Neural progenitor cell (in vitro differentiated cells): ENCODE measurements around the gene ANO8. TPM values are rescaled to one million over a fixed set of nuclear protein-coding genes. Genes with fewer than 3 reads are reported as not detected.

Source experiments
- DNase-seq: peaks from one replicate; pipeline ENCODE4 v3.0.0-alpha.2; 2016; ENCODE audit warnings: low spot score
- H2AFZ ChIP-seq: fragments of 200-600 bp; sonication (generic); replicated peaks from 2 replicates; pipeline ENCODE4 v1.6.1; 2016; ENCODE audit warnings: antibody characterized with exemption
- H3F3A ChIP-seq: fragments of 200-600 bp; sonication (generic); 2 replicates; pipeline ENCODE4 v1.6.1; 2016; ENCODE audit warnings: antibody characterized with exemption, low read depth
- H3K27ac ChIP-seq: fragments of 200-600 bp; sonication (generic); 2 replicates; pipeline ENCODE4 v1.5.1; 2016; ENCODE audit warnings: mild to moderate bottlenecking
- H3K27me3 ChIP-seq: fragments of 200-600 bp; sonication (generic); 2 replicates; pipeline ENCODE4 v1.6.1; 2016; ENCODE audit warnings: mild to moderate bottlenecking, moderate library complexity
- H3K36me3 ChIP-seq: fragments of 200-600 bp; sonication (generic); 2 replicates; pipeline ENCODE4 v1.5.1; 2016
- H3K4me1 ChIP-seq: fragments of 200-600 bp; sonication (generic); 2 replicates; pipeline ENCODE4 v1.6.1; 2016; ENCODE audit warnings: mixed run types
- H3K4me2 ChIP-seq: fragments of 200-600 bp; sonication (generic); 2 replicates; pipeline ENCODE4 v1.6.1; 2016
- H3K4me3 ChIP-seq: fragments of 200-600 bp; sonication (generic); 2 replicates; pipeline ENCODE4 v1.5.1; 2016
- H3K79me2 ChIP-seq: fragments of 200-600 bp; sonication (generic); 2 replicates; pipeline ENCODE4 v1.6.1; 2016; ENCODE audit warnings: low read depth
- H3K9ac ChIP-seq: fragments of 200-600 bp; sonication (generic); 2 replicates; pipeline ENCODE4 v1.6.1; 2016
- H3K9me3 ChIP-seq: fragments of 200-600 bp; sonication (generic); 2 replicates; pipeline ENCODE4 v1.5.1; 2016; ENCODE audit warnings: low read depth
- H4K20me1 ChIP-seq: fragments of 200-600 bp; sonication (generic); 2 replicates; pipeline ENCODE4 v1.6.1; 2016; ENCODE audit warnings: low read depth
- H3K27ac Mint-ChIP-seq: 3 replicates; pipeline ENCODE4 v1.8.0; 2021; ENCODE audit warnings: mixed read lengths
- H3K27me3 Mint-ChIP-seq: 2 replicates; pipeline ENCODE4 v1.8.0; 2022; ENCODE audit warnings: low read depth, mild to moderate bottlenecking, inconsistent platforms, moderate library complexity, mixed read lengths; ENCODE audit not compliant: insufficient read depth
- H3K36me3 Mint-ChIP-seq: 3 replicates; pipeline ENCODE4 v1.8.0; 2021; ENCODE audit warnings: mixed read lengths
- H3K4me1 Mint-ChIP-seq: 3 replicates; pipeline ENCODE4 v1.8.0; 2021; ENCODE audit warnings: mixed read lengths
- H3K4me3 Mint-ChIP-seq: 3 replicates; pipeline ENCODE4 v1.8.0; 2021; ENCODE audit warnings: mild to moderate bottlenecking, moderate library complexity, mixed read lengths
- H3K9me3 Mint-ChIP-seq: 3 replicates; pipeline ENCODE4 v1.8.0; 2020; ENCODE audit warnings: mixed read lengths
- EZH2 ChIP-seq: fragments of 200-600 bp; sonication (generic); IDR thresholded peaks from 2 replicates; pipeline ENCODE4 v1.6.1; 2017; ENCODE audit warnings: antibody characterized with exemption, mild to moderate bottlenecking, moderate library complexity
- EZH2phosphoT487 ChIP-seq: fragments of 200-600 bp; sonication (generic); IDR thresholded peaks from 2 replicates; pipeline ENCODE4 v1.6.1; 2017; ENCODE audit warnings: antibody characterized with exemption
- total RNA-seq: library from RNA; depleted of rRNA; stranded (reverse); fragments of >200 nt; gene quantifications from 2 replicates; pipeline ENCODE4 v1.2.3, GENCODE V29; 2015; ENCODE audit warnings: low replicate concordance
- TF ChIP-seq, protein P1 (sequence below): fragments of 200-600 bp; sonication (generic); IDR thresholded peaks from 2 replicates; pipeline ENCODE4 v1.5.1; 2017; ENCODE audit warnings: antibody characterized with exemption, mild to moderate bottlenecking

Gene ANO8
- total RNA-seq, 1 donor from 2014 or later, result 11.4 TPM

DNA sequence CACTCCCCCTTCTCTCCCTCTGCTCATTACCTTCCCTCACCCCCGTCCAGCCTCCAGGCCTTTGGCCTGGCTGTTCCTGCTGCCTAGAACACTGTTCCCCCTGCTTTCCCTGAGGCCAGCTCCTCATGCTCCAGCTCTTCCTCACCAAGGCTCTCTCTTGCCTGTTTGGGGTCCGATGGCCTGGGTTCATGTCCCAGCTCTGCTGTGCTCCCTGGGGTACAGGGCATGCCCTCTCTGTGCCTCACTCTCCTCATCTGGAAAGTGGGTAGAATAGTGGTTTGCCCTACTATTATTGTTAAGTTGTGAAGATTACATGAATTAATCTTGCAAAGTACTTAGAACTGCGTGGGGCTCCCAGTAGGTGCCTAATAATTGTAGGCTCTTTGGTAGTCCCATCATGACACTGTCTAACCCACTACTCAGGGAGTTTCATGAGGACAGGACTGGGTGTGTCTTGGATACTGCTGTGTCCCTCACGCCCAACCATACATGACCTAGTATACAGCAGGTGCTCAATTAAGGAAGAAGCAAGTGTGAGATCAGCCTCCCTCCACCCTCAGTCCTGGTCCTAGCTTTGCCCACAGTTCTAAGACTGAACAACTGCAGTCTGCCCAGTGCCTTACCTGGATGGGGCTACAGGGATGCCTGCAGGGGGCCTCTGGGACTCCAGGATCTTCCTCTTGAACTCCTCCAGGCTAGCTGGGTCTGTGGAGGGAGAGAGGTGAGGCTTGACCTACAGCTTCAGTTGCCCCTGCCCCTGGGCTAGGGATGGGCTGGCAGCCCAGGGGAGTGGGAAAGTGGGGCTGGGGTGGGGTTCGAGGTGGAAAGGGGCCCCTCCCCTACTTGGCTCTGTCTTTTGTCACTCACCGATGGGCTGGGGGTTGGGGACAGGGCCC lies 25.5 kb upstream of the ANO8 start:
- no peaks in the 10 kb centered on the region for H4K20me1 ChIP-seq
- no peak overlapping the region for H3K9ac ChIP-seq
- H2AFZ ChIP-seq, result no peak overlapping the region
- H3K36me3 Mint-ChIP-seq, result no peaks in the 10 kb centered on the region
- no peaks in the 10 kb centered on the region for H3K79me2 ChIP-seq
- H3K27ac Mint-ChIP-seq, result no peak overlapping the region
- no peak overlapping the region for H3K4me3 ChIP-seq
- no peaks in the 10 kb centered on the region for H3K4me1 ChIP-seq
- peaks cover 10% of the 10 kb centered on the region for H3K27me3 Mint-ChIP-seq
- H3K9me3 ChIP-seq, result no peaks in the 10 kb centered on the region
- no peaks in the 10 kb centered on the region for H3K27me3 ChIP-seq
- peaks cover 3% of the 10 kb centered on the region for H3K4me1 Mint-ChIP-seq
- H3K36me3 ChIP-seq, result no peaks in the 10 kb centered on the region
- H3K9me3 Mint-ChIP-seq, result no peaks in the 10 kb centered on the region
- H3K4me2 ChIP-seq, result no peak overlapping the region
- no peak overlapping the region for H3K27ac ChIP-seq
- TF ChIP-seq, protein P1, sequence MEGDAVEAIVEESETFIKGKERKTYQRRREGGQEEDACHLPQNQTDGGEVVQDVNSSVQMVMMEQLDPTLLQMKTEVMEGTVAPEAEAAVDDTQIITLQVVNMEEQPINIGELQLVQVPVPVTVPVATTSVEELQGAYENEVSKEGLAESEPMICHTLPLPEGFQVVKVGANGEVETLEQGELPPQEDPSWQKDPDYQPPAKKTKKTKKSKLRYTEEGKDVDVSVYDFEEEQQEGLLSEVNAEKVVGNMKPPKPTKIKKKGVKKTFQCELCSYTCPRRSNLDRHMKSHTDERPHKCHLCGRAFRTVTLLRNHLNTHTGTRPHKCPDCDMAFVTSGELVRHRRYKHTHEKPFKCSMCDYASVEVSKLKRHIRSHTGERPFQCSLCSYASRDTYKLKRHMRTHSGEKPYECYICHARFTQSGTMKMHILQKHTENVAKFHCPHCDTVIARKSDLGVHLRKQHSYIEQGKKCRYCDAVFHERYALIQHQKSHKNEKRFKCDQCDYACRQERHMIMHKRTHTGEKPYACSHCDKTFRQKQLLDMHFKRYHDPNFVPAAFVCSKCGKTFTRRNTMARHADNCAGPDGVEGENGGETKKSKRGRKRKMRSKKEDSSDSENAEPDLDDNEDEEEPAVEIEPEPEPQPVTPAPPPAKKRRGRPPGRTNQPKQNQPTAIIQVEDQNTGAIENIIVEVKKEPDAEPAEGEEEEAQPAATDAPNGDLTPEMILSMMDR, result no peak
- TF ChIP-seq EZH2, result no peak
- H3K4me3 Mint-ChIP-seq, result peak overlapping the region; percentile 8
- no peak for DNase-seq
- H3F3A ChIP-seq, result no peaks in the 10 kb centered on the region

DNA sequence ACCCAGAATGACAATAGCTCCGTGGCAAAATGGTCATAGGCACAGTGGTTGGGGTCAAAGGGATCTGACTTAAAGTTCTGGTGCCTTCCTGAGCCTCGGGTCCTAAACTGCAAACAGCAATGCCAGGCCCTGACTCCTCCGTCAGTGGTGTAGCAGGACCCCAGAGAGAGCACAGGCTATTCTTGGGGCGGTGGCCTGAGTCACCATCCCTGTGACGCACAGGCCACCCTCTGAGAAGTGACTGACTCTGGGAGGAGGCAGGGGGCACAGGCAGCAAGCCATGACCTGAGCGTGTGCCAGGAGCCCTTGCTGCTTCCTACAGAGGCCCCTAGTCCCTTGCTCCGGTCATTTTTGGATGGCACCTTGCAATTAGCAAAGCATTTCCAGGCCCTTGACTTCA lies 23.7 kb upstream of the ANO8 start:
- Histone ChIP-seq H2AFZ (no peak overlapping the region), H3K36me3 (no peaks in the 10 kb centered on the region), H4K20me1 (no peaks in the 10 kb centered on the region), H3K9ac (no peak overlapping the region), H3K4me3 (no peak overlapping the region), H3K9me3 (no peaks in the 10 kb centered on the region), H3K27me3 (no peaks in the 10 kb centered on the region), H3K27ac (no peak overlapping the region), H3K4me1 (no peaks in the 10 kb centered on the region), H3F3A (no peaks in the 10 kb centered on the region), H3K4me2 (no peak overlapping the region), H3K79me2 (no peaks in the 10 kb centered on the region)
- Mint-ChIP-seq H3K4me1 (peaks cover 4% of the 10 kb centered on the region), H3K27ac (no peak overlapping the region), H3K4me3 (no peak overlapping the region), H3K27me3 (peaks cover 4% of the 10 kb centered on the region), H3K36me3 (no peaks in the 10 kb centered on the region), H3K9me3 (no peaks in the 10 kb centered on the region)
- TF ChIP-seq EZH2 (no peak), EZH2phosphoT487 (no peak)
- TF ChIP-seq, protein P1, result no peak
- DNase-seq, result no peak

DNA sequence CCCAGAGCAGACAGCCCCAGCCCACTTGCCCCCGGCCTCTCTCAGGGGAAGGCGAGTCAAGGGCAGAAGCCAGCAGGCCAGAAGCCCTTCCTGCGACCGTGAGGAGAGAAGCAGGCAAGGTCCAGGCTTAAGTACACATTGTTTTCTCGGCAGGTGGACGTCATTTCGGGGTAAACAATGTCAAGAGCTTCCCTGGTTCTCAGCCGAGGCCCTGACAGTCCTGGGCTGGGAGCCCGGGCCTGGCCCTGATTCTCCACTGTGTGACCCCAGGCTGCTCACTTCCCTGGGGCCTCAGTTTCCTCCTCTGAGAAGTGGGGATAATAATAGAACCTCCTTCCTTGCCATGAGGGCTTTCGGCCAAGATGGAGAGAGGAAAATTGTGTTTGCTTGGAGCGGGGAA lies 23.1 kb upstream of the ANO8 start:
- no peaks in the 10 kb centered on the region for H3F3A ChIP-seq
- H3K9me3 ChIP-seq, result no peaks in the 10 kb centered on the region
- Mint-ChIP-seq H3K27ac (no peak overlapping the region), H3K9me3 (no peaks in the 10 kb centered on the region), H3K27me3 (peaks cover 8% of the 10 kb centered on the region), H3K4me1 (peaks cover 6% of the 10 kb centered on the region), H3K36me3 (no peaks in the 10 kb centered on the region), H3K4me3 (no peak overlapping the region)
- H3K9ac ChIP-seq, result no peak overlapping the region
- no peak for DNase-seq
- H3K4me1 ChIP-seq, result no peaks in the 10 kb centered on the region
- TF ChIP-seq, protein P1, result no peak
- TF ChIP-seq EZH2, result no peak
- no peak for TF ChIP-seq EZH2phosphoT487
- H3K27ac ChIP-seq, result no peak overlapping the region
- H3K4me3 ChIP-seq, result no peak overlapping the region
- H4K20me1 ChIP-seq, result no peaks in the 10 kb centered on the region
- no peak overlapping the region for H3K4me2 ChIP-seq
- H3K79me2 ChIP-seq, result no peaks in the 10 kb centered on the region
- H2AFZ ChIP-seq, result no peak overlapping the region
- no peaks in the 10 kb centered on the region for H3K27me3 ChIP-seq
- no peaks in the 10 kb centered on the region for H3K36me3 ChIP-seq
